ENCODE results near the gene HEXD.

DNA sequence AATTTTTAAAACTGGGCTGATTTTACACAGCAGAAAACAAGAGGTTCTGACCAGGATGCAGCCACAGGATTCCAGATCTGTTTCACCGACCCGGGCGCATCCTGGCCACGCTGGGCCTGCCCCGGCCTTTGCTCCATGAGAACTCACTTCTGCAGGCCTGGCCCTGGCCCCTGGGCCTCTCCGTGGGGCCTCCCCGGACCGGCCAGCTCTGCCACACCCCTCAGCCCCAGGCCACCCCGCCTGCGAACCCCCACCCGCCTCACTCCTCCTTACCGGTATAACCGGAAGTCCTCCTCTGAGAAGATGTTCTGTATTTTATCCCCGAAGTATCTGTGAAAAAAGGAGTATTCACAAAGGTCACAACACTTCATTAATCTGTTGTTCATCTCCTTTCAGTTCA lies 13.1 kb upstream of the HEXD start:
- TF ChIP-seq, protein P1, sequence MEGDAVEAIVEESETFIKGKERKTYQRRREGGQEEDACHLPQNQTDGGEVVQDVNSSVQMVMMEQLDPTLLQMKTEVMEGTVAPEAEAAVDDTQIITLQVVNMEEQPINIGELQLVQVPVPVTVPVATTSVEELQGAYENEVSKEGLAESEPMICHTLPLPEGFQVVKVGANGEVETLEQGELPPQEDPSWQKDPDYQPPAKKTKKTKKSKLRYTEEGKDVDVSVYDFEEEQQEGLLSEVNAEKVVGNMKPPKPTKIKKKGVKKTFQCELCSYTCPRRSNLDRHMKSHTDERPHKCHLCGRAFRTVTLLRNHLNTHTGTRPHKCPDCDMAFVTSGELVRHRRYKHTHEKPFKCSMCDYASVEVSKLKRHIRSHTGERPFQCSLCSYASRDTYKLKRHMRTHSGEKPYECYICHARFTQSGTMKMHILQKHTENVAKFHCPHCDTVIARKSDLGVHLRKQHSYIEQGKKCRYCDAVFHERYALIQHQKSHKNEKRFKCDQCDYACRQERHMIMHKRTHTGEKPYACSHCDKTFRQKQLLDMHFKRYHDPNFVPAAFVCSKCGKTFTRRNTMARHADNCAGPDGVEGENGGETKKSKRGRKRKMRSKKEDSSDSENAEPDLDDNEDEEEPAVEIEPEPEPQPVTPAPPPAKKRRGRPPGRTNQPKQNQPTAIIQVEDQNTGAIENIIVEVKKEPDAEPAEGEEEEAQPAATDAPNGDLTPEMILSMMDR (IDR thresholded peaks at IDR 0.05; ENCODE audit: low read depth, low read length, missing input control), result no peak
- TF ChIP-seq FOXA1 (IDR thresholded peaks at IDR 0.05), result no peak
- no peak for TF ChIP-seq REST (IDR thresholded peaks at IDR 0.05)
- no peak for TF ChIP-seq NR2F2 (IDR thresholded peaks at IDR 0.05)
- TF ChIP-seq SP1 (IDR thresholded peaks at IDR 0.05), result no peak
- no peak for TF ChIP-seq TAF1 (conservative IDR thresholded peaks at IDR 0.05)
- TF ChIP-seq YY1 (IDR thresholded peaks at IDR 0.05), result no peak
- TF ChIP-seq, protein P2, sequence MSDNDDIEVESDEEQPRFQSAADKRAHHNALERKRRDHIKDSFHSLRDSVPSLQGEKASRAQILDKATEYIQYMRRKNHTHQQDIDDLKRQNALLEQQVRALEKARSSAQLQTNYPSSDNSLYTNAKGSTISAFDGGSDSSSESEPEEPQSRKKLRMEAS (IDR thresholded peaks at IDR 0.05), result no peak
- no peak for TF ChIP-seq RAD21 (IDR thresholded peaks at IDR 0.05)
- TF ChIP-seq ZBTB33 (IDR thresholded peaks at IDR 0.05), result no peak
- no peak for TF ChIP-seq JUND (IDR thresholded peaks at IDR 0.05)

All from liver (tissue), 3 donors.